Neural progenitor cell (in vitro differentiated cells): ENCODE data around the gene CREBBP.

Source experiments
- CTCF ChIP-seq: fragments of 200-600 bp; sonication (generic); IDR thresholded peaks from 2 replicates; pipeline ENCODE4 v1.5.1; 2017; ENCODE audit warnings: antibody characterized with exemption, mild to moderate bottlenecking
- EZH2 ChIP-seq: fragments of 200-600 bp; sonication (generic); IDR thresholded peaks from 2 replicates; pipeline ENCODE4 v1.6.1; 2017; ENCODE audit warnings: antibody characterized with exemption, mild to moderate bottlenecking, moderate library complexity
- EZH2phosphoT487 ChIP-seq: fragments of 200-600 bp; sonication (generic); IDR thresholded peaks from 2 replicates; pipeline ENCODE4 v1.6.1; 2017; ENCODE audit warnings: antibody characterized with exemption

- TF ChIP-seq EZH2 (no peak), CTCF (no peak), EZH2phosphoT487 (no peak)
Observed at GRCh38 chr16:3736116-3736515, 144.4 kb downstream of the CREBBP start.
